IMR-90 (cell line): ENCODE results near the gene LRRIQ4. TPM values are rescaled to one million over a fixed set of nuclear protein-coding genes. Genes with fewer than 3 reads are reported as not detected.

Source experiments
- ATAC-seq: fragments of 200-7000 bp; cut with Tn5 transposase; 2 replicates; pipeline ENCODE4 v1.9.1; 2020; ENCODE audit warnings: low read depth, mild to moderate bottlenecking, moderate library complexity
- BruUV-seq: library from RNA; stranded (reverse); fragments of 400-500 nt; replicated peaks from 2 replicates; lab custom pipeline; 2021; lab: Mats Ljungman, UMichigan
- CTCF ChIA-PET: fragments of 300-600 bp; formaldehyde crosslinking; extraction: SDS; loops from one replicate; lab custom pipeline; 2021; ENCODE audit warnings: antibody characterized with exemption; lab: Yijun Ruan, JAX
- POLR2A ChIA-PET: fragments of 300-600 bp; sonication (Branson Sonifier 250); formaldehyde crosslinking; loops from one replicate; lab custom pipeline; 2022; ENCODE audit warnings: antibody characterized with exemption; ENCODE audit not compliant: unreplicated experiment; lab: Charles Lee
- DNase-seq: peaks from one replicate; pipeline ENCODE4 v3.0.0; 2013
- H2AFZ ChIP-seq: replicated peaks from 2 replicates; pipeline ENCODE3; 2013; ENCODE audit warnings: low read length, mild to moderate bottlenecking; ENCODE audit not compliant: poor library complexity
- H2AK5ac ChIP-seq: 2 replicates; pipeline ENCODE4 v1.6.1; 2013; ENCODE audit warnings: low read depth, low read length, inconsistent platforms
- H2AK9ac ChIP-seq: replicated peaks from 2 replicates; pipeline ENCODE3; 2013; ENCODE audit warnings: mild to moderate bottlenecking, low read depth, low read length, moderate library complexity; ENCODE audit not compliant: poor library complexity
- H2BK120ac ChIP-seq: 2 replicates; pipeline ENCODE4 v1.6.1; 2013; ENCODE audit warnings: low read depth, low read length, inconsistent platforms
- H2BK15ac ChIP-seq: 3 replicates; pipeline ENCODE4 v1.6.1; 2013; ENCODE audit warnings: low read depth, low read length, inconsistent platforms
- H2BK20ac ChIP-seq: 2 replicates; pipeline ENCODE4 v1.6.1; 2013; ENCODE audit warnings: low read depth, mild to moderate bottlenecking, inconsistent platforms, low read length, moderate library complexity
- H2BK5ac ChIP-seq: 2 replicates; pipeline ENCODE4 v1.6.1; 2013; ENCODE audit warnings: mild to moderate bottlenecking, low read depth, low read length, inconsistent platforms; ENCODE audit not compliant: poor library complexity, severe bottlenecking
- H3K14ac ChIP-seq: replicated peaks from 2 replicates; pipeline ENCODE4 v1.6.1; 2013; ENCODE audit warnings: low read depth, low read length, inconsistent platforms
- H3K18ac ChIP-seq: 2 replicates; pipeline ENCODE4 v1.6.1; 2013; ENCODE audit warnings: low read depth, low read length, control low read depth
- H3K23ac ChIP-seq: 2 replicates; pipeline ENCODE4 v1.6.1; 2013; ENCODE audit warnings: low read depth, low read length, inconsistent platforms
- H3K27ac ChIP-seq: 2 replicates; pipeline ENCODE4 v1.5.1; 2013; ENCODE audit warnings: mild to moderate bottlenecking, control low read depth, low read length; ENCODE audit not compliant: insufficient read depth
- H3K27me3 ChIP-seq: 2 replicates; pipeline ENCODE4 v1.6.1; 2013; ENCODE audit warnings: low read length; ENCODE audit not compliant: control insufficient read depth, insufficient read depth
- H3K36me3 ChIP-seq: 2 replicates; pipeline ENCODE4 v1.6.1; 2013; ENCODE audit warnings: low read length, mixed read lengths; ENCODE audit not compliant: control insufficient read depth, insufficient read depth
- H3K4ac ChIP-seq: 2 replicates; pipeline ENCODE4 v1.6.1; 2013; ENCODE audit warnings: low read depth, low read length, inconsistent platforms
- H3K4me1 ChIP-seq: 2 replicates; pipeline ENCODE4 v1.6.1; 2013; ENCODE audit warnings: low read length, mixed read lengths; ENCODE audit not compliant: control insufficient read depth, insufficient read depth
- H3K4me2 ChIP-seq: 2 replicates; pipeline ENCODE4 v1.6.1; 2013; ENCODE audit warnings: low read depth, mild to moderate bottlenecking, control low read depth, low read length, moderate library complexity
- H3K4me3 ChIP-seq: 2 replicates; pipeline ENCODE4 v1.5.1; 2013; ENCODE audit warnings: low read depth, mild to moderate bottlenecking, control low read depth, low read length, moderate library complexity; ENCODE audit not compliant: insufficient read depth
- H3K56ac ChIP-seq: 2 replicates; pipeline ENCODE4 v1.6.1; 2013; ENCODE audit warnings: low read length, inconsistent platforms; ENCODE audit not compliant: insufficient read depth; ENCODE audit errors: extremely low read depth
- H3K79me1 ChIP-seq, 2 experiments: 2 replicates each; pipeline ENCODE4 v1.6.1; 2013; ENCODE audit warnings: low read length in 2 of 2, inconsistent platforms in 1 of 2, low read depth in 1 of 2
- H3K9ac ChIP-seq: 2 replicates; pipeline ENCODE4 v1.6.1; 2013; ENCODE audit warnings: low read depth, low read length, control low read depth
- H3K9me1 ChIP-seq: 2 replicates; pipeline ENCODE4 v1.6.1; 2013; ENCODE audit warnings: low read length, inconsistent platforms; ENCODE audit not compliant: insufficient read depth
- H3K9me3 ChIP-seq: 2 replicates; pipeline ENCODE4 v1.6.1; 2013; ENCODE audit warnings: low read length; ENCODE audit not compliant: control insufficient read depth, insufficient read depth
- H4K20me1 ChIP-seq: 2 replicates; pipeline ENCODE4 v1.6.1; 2013; ENCODE audit warnings: low read length, inconsistent platforms; ENCODE audit not compliant: insufficient read depth
- H4K5ac ChIP-seq: 2 replicates; pipeline ENCODE4 v1.6.1; 2013; ENCODE audit warnings: mild to moderate bottlenecking, low read depth, low read length, control low read depth
- H4K8ac ChIP-seq, 2 experiments: 2 replicates each; pipeline ENCODE4 v1.6.1; 2013; ENCODE audit warnings: low read depth in 2 of 2, low read length in 2 of 2, control low read depth in 1 of 2, inconsistent platforms in 1 of 2
- H4K91ac ChIP-seq: 2 replicates; pipeline ENCODE4 v1.6.1; 2013; ENCODE audit warnings: low read depth, low read length, inconsistent platforms; ENCODE audit not compliant: insufficient read depth
- BHLHE40 ChIP-seq: fragments of 150-350 bp; IDR thresholded peaks from 2 replicates; pipeline ENCODE4 v1.6.1; 2016; ENCODE audit warnings: mild to moderate bottlenecking, low read depth, low read length
- CHD1 ChIP-seq: IDR thresholded peaks from 2 replicates; pipeline ENCODE4 v1.6.1; 2012; ENCODE audit warnings: low read depth, low read length, improper control_type of control experiment
- MAFK ChIP-seq: IDR thresholded peaks from 2 replicates; pipeline ENCODE4 v1.6.1; 2012; ENCODE audit warnings: low read depth, low read length, improper control_type of control experiment
- MAZ ChIP-seq: IDR thresholded peaks from 2 replicates; pipeline ENCODE4 v1.6.1; 2012; ENCODE audit warnings: low read depth, mild to moderate bottlenecking, low read length, improper control_type of control experiment, moderate library complexity, borderline replicate concordance
- MXI1 ChIP-seq: IDR thresholded peaks from 2 replicates; pipeline ENCODE4 v1.6.1; 2012; ENCODE audit warnings: low read depth, mild to moderate bottlenecking, low read length, moderate library complexity, borderline replicate concordance
- NFE2L2 ChIP-seq: fragments of 150-350 bp; IDR thresholded peaks from 2 replicates; pipeline ENCODE4 v1.6.1; 2016; ENCODE audit warnings: low read depth, mild to moderate bottlenecking, low read length
- POLR2A ChIP-seq: IDR thresholded peaks from 2 replicates; pipeline ENCODE4 v1.6.1; 2012; ENCODE audit warnings: mild to moderate bottlenecking, low read depth, low read length
- RAD21 ChIP-seq: IDR thresholded peaks from 2 replicates; pipeline ENCODE4 v1.6.1; 2012; ENCODE audit warnings: low read length, improper control_type of control experiment
- RFX5 ChIP-seq: IDR thresholded peaks from 2 replicates; pipeline ENCODE4 v1.8.0; 2012; ENCODE audit warnings: low read depth, mild to moderate bottlenecking, low read length, moderate library complexity
- WGBS, 2 experiments: methylation state at CpG; one replicate each; pipeline versions ENCODE4 v1.1.5 to v1.1.7; 2013; ENCODE audit warnings: missing lambda C conversion rate in 2 of 2; ENCODE audit not compliant: insufficient read length in 1 of 2; ENCODE audit errors: extremely low coverage in 2 of 2; 5-methylcytosine and 5-hydroxymethylcytosine counted together
- dilution Hi-C: fragments of 300-500 bp; cut with HindIII; formaldehyde crosslinking; loops from one replicate; pipeline ENCODE4 v1.14.3; 2018; ENCODE audit warnings: low sequenced_read_pairs; ENCODE audit not compliant: unreplicated experiment
- in situ Hi-C: fragments of 300-500 bp; cut with MboI; formaldehyde crosslinking; loops from 3 replicates; pipeline ENCODE4 v1.14.3; 2019; ENCODE audit warnings: low sequenced_read_pairs, inconsistent platforms, mixed read lengths
- intact Hi-C: fragments of 100-400 bp; cut with micrococcal nuclease; formaldehyde crosslinking; loops from 2 replicates; pipeline ENCODE4 v1.10.0; 2022
- polyA plus RNA-seq, 3 experiments: library from polyadenylated mRNA; depleted of rRNA; stranded (reverse); fragments of >200 nt; gene quantifications; 2 replicates each; pipeline ENCODE4 v1.2.3, GENCODE V29; 2012; ENCODE audit warnings: low replicate concordance in 1 of 3
- total RNA-seq: library from RNA; depleted of rRNA; stranded (reverse); fragments of >200 nt; gene quantifications from 2 replicates; pipeline ENCODE4 v1.2.3, GENCODE V29; 2012
- TF ChIP-seq, protein P1 (sequence below): fragments of 150-350 bp; IDR thresholded peaks from 2 replicates; pipeline ENCODE4 v1.6.1; 2017; ENCODE audit warnings: mild to moderate bottlenecking, antibody characterized with exemption, low read length, low read depth
- TF ChIP-seq, protein P2 (sequence below): conservative IDR thresholded peaks from 2 replicates; pipeline ENCODE4 v1.5.1; 2012; ENCODE audit warnings: mild to moderate bottlenecking, low read depth, low read length, improper control_type of control experiment
- TF ChIP-seq, protein P3 (sequence below): fragments of 150-350 bp; IDR thresholded peaks from 2 replicates; pipeline ENCODE4 v1.6.1; 2016; ENCODE audit warnings: low read depth, mild to moderate bottlenecking, low read length, moderate library complexity, borderline replicate concordance

Gene LRRIQ4
- total and polyA plus RNA-seq, 2 of the 4 experiments (the other 2 are of a cell fraction): not detected

DNA sequence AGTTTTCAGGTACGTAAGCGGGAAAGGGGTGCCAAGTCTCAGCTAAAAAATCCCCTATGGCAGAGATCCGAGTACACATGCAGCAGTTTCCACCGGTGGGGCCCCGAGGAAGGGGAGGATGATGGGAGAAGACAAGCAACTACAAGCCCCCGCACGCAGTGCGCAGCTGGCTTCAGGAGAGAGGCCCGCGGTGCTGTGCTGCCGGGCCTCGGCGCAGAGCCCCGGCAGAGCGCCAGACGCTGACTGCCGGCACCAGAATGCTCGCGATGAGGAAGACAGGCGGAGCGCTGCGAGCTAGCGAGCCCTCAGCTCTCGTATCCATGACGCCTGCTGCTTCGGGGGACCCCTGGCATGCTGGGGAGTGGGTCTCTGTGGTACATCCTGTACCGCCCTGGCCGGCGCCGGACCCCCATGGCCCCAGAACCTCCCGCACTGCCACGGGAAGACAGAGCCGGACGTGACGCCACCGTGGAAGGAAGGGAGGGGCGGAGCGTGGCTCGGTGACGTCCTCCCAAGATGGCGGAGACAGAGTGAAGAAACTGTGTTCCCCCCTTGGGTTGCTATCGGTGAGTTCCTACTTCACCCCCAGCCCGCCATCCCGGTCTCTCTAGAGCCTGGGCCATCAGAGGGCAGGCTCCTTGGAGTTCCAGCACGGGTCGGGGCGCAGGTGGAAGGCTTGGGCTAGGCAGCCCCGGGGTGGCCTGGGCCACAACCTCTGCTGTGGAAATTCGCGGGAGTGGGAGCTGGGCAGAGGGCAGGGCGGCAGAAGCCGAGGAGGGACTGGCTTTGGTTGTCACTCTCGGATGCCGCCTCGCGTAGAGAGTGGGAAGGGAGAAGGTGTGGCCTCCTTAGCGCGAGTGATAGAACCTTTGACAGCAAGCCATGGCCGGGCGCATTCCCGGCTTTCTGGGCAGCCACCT is 39.5 kb upstream of the LRRIQ4 start, which contains the start of gene MYNN:
MYNN (plus strand) TSS at position 500 of the 920 bp plus-strand sequence. CDS start 900 bp downstream, outside the sequence.
- POLR2A ChIA-PET: interaction anchor here (0.6 kb wide), 1 partner anchor 493 kb away, joined by 4 read pairs; no protein-coding TSS in a partner anchor
- H4K91ac ChIP-seq: peak within 1 kb of the TSS; percentile 81
- peak within 1 kb of the TSS; percentile 90 for H3K9ac ChIP-seq
- no peaks in the 10 kb centered on the region for H3K27me3 ChIP-seq
- H3K27ac ChIP-seq: peak within 1 kb of the TSS; percentile 94
- CTCF ChIA-PET: interaction anchor here (0.7 kb wide), 1 partner anchor 12 kb away, joined by 4 read pairs; no protein-coding TSS in a partner anchor
- in situ Hi-C loops (loop anchor here (25.0 kb wide), 1 partner anchor 1686 kb away; the partner anchor contains the start of gene GOLIM4), dilution Hi-C loops (no loop called here), intact Hi-C loops (loop anchor here (2.0 to 10.0 kb wide), 2 partner anchors 212 to 626 kb away; no protein-coding TSS in a partner anchor)
- H3K9me1 ChIP-seq: no peaks in the 10 kb centered on the region
- H3K18ac ChIP-seq: peak within 1 kb of the TSS; percentile 70
- peak within 1 kb of the TSS; percentile 41 for H2AK5ac ChIP-seq
- peak within 1 kb of the TSS; percentile 91 for H3K56ac ChIP-seq
- H2BK5ac ChIP-seq: peak within 1 kb of the TSS; percentile 86
- H4K20me1 ChIP-seq: no peaks in the 10 kb centered on the region
- peak within 1 kb of the TSS; percentile 63 to 92 for H4K8ac ChIP-seq
- H3K9me3 ChIP-seq: no peaks in the 10 kb centered on the region
- DNase-seq (peak; percentile 86), ATAC-seq (peak; percentile 86)
- H3K4ac ChIP-seq: peak within 1 kb of the TSS; percentile 94
- peak within 1 kb of the TSS; percentile 97 for H3K14ac ChIP-seq
- 0% methylated on average over 4 of the region's 61 CpGs; no CpG with 5 or more reads in 1 of the 2 experiments for WGBS, 2 experiments
- peak within 1 kb of the TSS; percentile 90 for H2AK9ac ChIP-seq
- H3K23ac ChIP-seq: peak within 1 kb of the TSS; percentile 85
- peak within 1 kb of the TSS; percentile 94 for H2AFZ ChIP-seq
- peak within 1 kb of the TSS; percentile 8; the same call in 1 of the 3 replicates for H2BK15ac ChIP-seq
- H2BK20ac ChIP-seq: no peak within 1 kb of the TSS
- H3K4me3 ChIP-seq: peak within 1 kb of the TSS; percentile 80
- BruUV-seq: TSS peak; percentile 87
- peaks cover 5 to 12% of the 10 kb centered on the region in 2 experiments for H3K79me1 ChIP-seq
- H3K36me3 ChIP-seq: peaks cover 5% of the 10 kb centered on the region
- peak within 1 kb of the TSS; percentile 79 for H4K5ac ChIP-seq
- peak within 1 kb of the TSS; percentile 93 for H3K4me2 ChIP-seq
- no peaks in the 10 kb centered on the region for H3K4me1 ChIP-seq
- H2BK120ac ChIP-seq: peak within 1 kb of the TSS; percentile 87
- TF ChIP-seq RFX5 (no peak), MAFK (no peak), POLR2A (peak; percentile 97), MAZ (peak; percentile 82; the same call in 1 of the 2 replicates), BHLHE40 (no peak), CHD1 (0 out of 2 replicates have a peak, but pooled peaks have one; percentile 69), RAD21 (no peak; the same call in 1 of the 2 replicates), NFE2L2 (no peak), MXI1 (peak; percentile 65)
- TF ChIP-seq, protein P1, sequence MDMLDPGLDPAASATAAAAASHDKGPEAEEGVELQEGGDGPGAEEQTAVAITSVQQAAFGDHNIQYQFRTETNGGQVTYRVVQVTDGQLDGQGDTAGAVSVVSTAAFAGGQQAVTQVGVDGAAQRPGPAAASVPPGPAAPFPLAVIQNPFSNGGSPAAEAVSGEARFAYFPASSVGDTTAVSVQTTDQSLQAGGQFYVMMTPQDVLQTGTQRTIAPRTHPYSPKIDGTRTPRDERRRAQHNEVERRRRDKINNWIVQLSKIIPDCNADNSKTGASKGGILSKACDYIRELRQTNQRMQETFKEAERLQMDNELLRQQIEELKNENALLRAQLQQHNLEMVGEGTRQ: no peak; the same call in 1 of the 2 replicates
- TF ChIP-seq, protein P2, sequence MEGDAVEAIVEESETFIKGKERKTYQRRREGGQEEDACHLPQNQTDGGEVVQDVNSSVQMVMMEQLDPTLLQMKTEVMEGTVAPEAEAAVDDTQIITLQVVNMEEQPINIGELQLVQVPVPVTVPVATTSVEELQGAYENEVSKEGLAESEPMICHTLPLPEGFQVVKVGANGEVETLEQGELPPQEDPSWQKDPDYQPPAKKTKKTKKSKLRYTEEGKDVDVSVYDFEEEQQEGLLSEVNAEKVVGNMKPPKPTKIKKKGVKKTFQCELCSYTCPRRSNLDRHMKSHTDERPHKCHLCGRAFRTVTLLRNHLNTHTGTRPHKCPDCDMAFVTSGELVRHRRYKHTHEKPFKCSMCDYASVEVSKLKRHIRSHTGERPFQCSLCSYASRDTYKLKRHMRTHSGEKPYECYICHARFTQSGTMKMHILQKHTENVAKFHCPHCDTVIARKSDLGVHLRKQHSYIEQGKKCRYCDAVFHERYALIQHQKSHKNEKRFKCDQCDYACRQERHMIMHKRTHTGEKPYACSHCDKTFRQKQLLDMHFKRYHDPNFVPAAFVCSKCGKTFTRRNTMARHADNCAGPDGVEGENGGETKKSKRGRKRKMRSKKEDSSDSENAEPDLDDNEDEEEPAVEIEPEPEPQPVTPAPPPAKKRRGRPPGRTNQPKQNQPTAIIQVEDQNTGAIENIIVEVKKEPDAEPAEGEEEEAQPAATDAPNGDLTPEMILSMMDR: peak; percentile 18; the same call in 1 of the 2 replicates
- TF ChIP-seq, protein P3, sequence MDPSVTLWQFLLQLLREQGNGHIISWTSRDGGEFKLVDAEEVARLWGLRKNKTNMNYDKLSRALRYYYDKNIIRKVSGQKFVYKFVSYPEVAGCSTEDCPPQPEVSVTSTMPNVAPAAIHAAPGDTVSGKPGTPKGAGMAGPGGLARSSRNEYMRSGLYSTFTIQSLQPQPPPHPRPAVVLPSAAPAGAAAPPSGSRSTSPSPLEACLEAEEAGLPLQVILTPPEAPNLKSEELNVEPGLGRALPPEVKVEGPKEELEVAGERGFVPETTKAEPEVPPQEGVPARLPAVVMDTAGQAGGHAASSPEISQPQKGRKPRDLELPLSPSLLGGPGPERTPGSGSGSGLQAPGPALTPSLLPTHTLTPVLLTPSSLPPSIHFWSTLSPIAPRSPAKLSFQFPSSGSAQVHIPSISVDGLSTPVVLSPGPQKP: no peak
